ENCODE results near the gene OSBPL6.

DNA sequence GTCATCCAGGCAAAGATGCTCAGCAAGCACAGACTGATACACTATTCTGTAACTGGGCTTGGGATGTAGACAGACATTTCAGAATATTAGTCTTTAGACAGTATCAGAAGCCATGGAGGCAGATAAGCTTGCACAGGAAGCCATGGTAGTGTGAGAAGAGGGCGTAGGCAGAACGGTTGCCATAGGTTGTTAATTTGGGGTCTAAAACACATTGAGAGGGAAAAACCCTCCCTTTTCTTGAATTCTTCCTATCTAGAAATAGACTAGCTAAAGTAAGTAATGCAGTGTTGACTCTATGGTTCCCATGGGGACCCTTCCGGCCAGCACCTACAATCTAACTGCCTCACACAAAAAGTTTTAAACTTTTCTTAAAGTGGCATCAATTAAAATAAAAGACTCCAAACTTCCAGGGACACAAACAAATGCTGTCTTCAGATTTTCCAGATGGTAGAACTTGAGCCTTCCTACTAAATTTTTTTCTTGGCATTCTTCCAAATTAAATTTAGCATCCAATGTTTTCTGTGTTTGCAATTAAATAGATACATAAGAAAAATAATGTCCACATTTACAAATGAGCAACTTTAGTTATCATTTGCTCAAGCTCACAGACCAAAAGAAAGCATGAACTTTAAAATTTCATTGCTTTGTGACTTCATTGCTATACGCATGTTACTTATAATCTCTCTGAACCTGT is 254.8 kb downstream of the OSBPL6 start:
- TF ChIP-seq CTCF (IDR thresholded peaks at IDR 0.05 in 2 of 3, conservative IDR thresholded peaks at IDR 0.05 in 1 of 3; ENCODE audit: control insufficient read depth in 2 of 3, extremely low read depth in 1 of 3, insufficient read depth in 1 of 3, low read depth in 3 of 3, low read length in 3 of 3) (no peak), POLR2A (IDR thresholded peaks at IDR 0.05; ENCODE audit: low read depth, low read length) (no peak), TAF1 (IDR thresholded peaks at IDR 0.05; ENCODE audit: borderline replicate concordance, low read depth, low read length) (no peak), MYC (IDR thresholded peaks at IDR 0.05; ENCODE audit: insufficient read depth, insufficient read length, insufficient replicate concordance, low read length, severe bottlenecking) (no peak), BRCA1 (IDR thresholded peaks at IDR 0.05; ENCODE audit: low read depth, low read length) (no peak), POLR2AphosphoS5 (IDR thresholded peaks at IDR 0.05; ENCODE audit: low read length) (no peak), CBX3 (IDR thresholded peaks at IDR 0.05; ENCODE audit: borderline replicate concordance, low read depth) (no peak)
